SJSA1 (cell line): Measurements from ENCODE around the gene CHURC1. TPM values are rescaled to one million over a fixed set of nuclear protein-coding genes. Genes with fewer than 3 reads are reported as not detected.

Experiments
- DNase-seq, 2 experiments: peaks; one replicate each; pipeline ENCODE4 v3.0.0-alpha.2; 2015 to 2020; ENCODE audit warnings: low spot score in 2 of 2, low read depth in 1 of 2
- H3K27ac ChIP-seq: fragments of 250-450 bp; sonication (Bioruptor Pico); 2 replicates; pipeline ENCODE4 v1.5.1; 2020; ENCODE audit warnings: mild to moderate bottlenecking, moderate library complexity
- H3K27me3 ChIP-seq: fragments of 250-450 bp; sonication (Bioruptor Pico); replicated peaks from 2 replicates; pipeline ENCODE4 v1.5.1; 2020; ENCODE audit warnings: mild to moderate bottlenecking, moderate library complexity
- H3K36me3 ChIP-seq: fragments of 250-450 bp; sonication (Bioruptor Pico); 2 replicates; pipeline ENCODE4 v1.5.1; 2020; ENCODE audit warnings: mild to moderate bottlenecking
- H3K4me1 ChIP-seq: fragments of 250-450 bp; sonication (Bioruptor Pico); replicated peaks from 2 replicates; pipeline ENCODE4 v1.6.1; 2021; ENCODE audit warnings: mild to moderate bottlenecking
- H3K4me3 ChIP-seq: fragments of 250-450 bp; sonication (Bioruptor Pico); 2 replicates; pipeline ENCODE4 v1.5.1; 2020; ENCODE audit warnings: mild to moderate bottlenecking
- H3K9me3 ChIP-seq: fragments of 250-450 bp; sonication (Bioruptor Pico); replicated peaks from 2 replicates; pipeline ENCODE4 v1.5.1; 2020; ENCODE audit warnings: mild to moderate bottlenecking
- total RNA-seq: library from RNA; depleted of rRNA; stranded (reverse); fragments of >200 nt; shearing (Covaris generic); gene quantifications from 2 replicates; pipeline ENCODE4 v1.2.3, GENCODE V29; 2014

The CHURC1 gene
- total RNA-seq, 1 experiment from 2014 or later, result 72.4 TPM

DNA sequence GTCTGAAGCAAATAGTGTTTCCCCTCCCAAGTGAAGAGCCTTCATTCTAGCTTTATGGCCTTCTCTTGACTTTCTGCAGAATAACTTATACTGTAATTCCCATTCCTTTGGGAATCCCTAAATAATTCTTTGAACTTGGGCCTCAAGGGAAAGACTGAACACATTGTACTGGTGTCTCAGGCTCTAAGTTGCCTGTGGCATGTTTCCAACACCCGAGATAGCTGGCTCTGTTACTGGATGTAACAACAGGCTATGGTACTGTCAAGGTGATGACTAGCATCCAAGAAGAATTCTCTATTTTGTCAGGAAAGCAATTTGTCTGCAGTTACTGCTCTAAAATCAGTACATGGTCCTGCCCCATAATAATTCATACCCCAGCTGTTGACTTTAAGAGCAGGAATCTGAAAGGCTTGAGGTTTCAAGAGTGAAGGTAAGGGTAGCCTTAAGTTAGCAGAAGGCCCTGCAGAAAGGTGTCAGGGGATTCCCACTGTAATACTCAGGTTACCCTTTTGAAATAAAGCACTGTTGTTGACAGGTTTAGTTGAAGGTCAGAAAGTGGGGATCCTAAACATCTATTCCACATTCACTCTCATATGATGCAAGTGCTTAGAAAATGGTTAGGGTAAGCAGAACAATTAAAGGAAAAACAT is 23.0 kb downstream of the CHURC1 start:
- DNase-seq, result no peak
- Histone ChIP-seq H3K9me3 (no peaks in the 10 kb centered on the region), H3K27me3 (no peaks in the 10 kb centered on the region), H3K27ac (no peak overlapping the region), H3K4me3 (no peak overlapping the region), H3K36me3 (peaks cover 21% of the 10 kb centered on the region), H3K4me1 (no peaks in the 10 kb centered on the region)

DNA sequence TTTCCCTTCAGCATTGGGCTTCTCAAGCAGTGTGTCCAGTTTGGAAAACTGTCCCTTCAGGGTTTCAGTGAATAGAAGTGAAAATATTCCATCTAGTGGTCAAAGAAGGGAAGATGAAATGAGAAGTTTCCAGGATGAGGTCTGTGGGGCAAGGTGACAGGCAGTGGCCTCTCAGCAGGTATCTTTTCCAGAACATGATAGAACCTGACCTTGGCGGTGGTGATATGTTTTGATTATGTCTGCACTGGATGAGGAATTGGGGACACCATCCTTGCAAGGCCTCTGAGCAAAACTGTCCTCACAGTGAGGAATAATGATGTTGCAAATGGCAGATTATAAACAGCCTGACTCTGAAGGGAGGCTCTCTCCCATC is 23.6 kb downstream of the CHURC1 start:
- H3K4me1 ChIP-seq, result no peaks in the 10 kb centered on the region
- DNase-seq, result no peak

DNA sequence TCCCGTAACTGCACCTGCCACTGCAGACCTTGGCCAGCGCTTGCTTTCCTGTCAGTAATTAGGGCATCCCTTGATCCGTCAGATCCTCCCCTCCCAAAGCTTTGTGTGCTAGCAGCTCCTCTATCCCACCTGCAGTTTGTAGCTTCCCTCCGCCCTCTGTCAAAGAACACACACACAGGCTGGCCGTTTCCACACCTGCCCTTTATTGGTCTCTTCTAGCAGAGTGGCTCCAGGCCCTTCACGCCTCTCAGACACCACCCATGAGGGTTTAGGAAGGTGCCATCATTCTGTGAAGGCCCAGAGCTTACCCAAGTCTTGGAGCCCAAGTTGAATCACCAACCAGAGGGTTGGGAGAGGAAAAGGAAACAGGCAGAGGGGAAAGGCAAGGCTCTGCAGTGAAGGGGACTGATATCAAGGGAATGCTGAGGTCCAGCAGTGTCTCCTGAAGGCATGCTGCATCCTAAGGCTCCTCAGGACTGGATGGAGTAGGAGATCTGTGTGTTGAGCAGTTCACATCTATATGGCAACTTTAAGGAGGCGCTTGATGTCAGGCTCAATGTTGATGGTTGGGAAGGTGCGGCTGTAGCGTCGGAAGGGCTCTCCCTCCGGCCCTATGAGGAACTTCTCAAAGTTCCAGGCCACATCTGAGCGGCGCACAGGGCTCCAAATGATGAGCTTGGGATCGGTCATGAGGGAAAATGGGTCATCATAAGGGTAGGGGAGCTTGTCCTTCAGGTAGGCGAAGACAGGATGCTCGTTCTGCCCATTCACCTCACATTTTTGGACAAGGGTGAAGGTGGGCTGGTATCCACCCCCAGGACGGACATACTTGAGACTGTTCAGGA is 24.9 kb downstream of the CHURC1 start:
- Histone ChIP-seq H3K27me3 (no peaks in the 10 kb centered on the region), H3K27ac (no peak overlapping the region), H3K9me3 (no peaks in the 10 kb centered on the region), H3K36me3 (peaks cover 5% of the 10 kb centered on the region; the same call in 1 of the 2 replicates), H3K4me1 (no peaks in the 10 kb centered on the region), H3K4me3 (no peak overlapping the region)
- DNase-seq, result no peak

More for the DNA sequence above, 23.6 kb downstream of the CHURC1 start:
- no peak overlapping the region for H3K4me3 ChIP-seq
- H3K27ac ChIP-seq, result no peak overlapping the region
- no peaks in the 10 kb centered on the region for H3K9me3 ChIP-seq
- peaks cover 16% of the 10 kb centered on the region for H3K36me3 ChIP-seq
- H3K27me3 ChIP-seq, result no peaks in the 10 kb centered on the region

DNA sequence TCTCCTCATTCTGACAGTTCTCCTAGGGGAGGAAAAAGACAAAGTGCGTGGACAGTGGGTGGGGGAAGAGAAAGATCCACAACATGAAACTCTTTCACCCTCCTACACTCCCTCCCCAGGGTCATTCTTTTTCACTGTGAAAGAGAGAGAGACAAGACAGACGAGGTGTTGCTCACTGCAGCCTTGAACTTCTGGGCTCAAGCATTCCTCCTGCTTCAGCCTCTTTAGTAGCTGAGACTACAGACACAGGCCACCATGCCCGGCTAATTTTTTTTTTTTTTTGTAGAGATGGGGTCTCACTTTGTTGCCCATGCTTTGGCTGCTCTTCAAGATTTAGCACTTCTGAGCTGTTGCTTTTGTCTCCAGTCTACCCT is 25.5 kb downstream of the CHURC1 start:
- Histone ChIP-seq H3K4me3 (no peak overlapping the region), H3K4me1 (no peaks in the 10 kb centered on the region), H3K36me3 (no peaks in the 10 kb centered on the region; the same call in 1 of the 2 replicates), H3K27ac (no peak overlapping the region), H3K9me3 (no peaks in the 10 kb centered on the region), H3K27me3 (no peaks in the 10 kb centered on the region)
- DNase-seq, result no peak

DNA sequence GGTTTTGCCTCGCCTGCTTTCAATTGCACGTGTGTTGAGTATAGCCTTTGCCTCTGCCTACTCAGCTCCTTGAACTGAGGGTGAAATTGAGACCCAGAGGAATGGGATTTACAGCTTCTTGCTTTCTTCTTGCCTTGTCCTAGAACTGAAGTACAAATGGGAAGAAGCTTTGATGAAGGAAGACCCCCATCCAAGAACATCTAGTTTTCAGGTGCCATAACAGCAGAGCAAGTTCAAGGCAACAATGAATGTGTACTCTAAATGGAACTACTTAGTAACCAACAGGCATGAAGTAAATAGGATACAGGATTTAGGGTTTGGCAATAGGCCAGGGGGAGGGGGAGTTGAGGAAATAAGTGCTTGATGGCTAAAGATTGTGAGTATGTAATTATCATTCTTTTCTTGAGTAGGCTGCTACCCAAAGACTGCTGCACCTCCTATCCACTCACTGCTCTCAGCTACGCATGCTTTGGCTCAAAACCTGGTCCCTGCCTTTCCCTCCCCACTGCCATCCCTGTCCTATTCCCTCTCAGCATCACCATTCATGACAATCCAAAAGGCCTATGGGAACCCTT is 26.2 kb downstream of the CHURC1 start:
- no peak overlapping the region for H3K27ac ChIP-seq
- DNase-seq, result no peak
- no peaks in the 10 kb centered on the region; the same call in 1 of the 2 replicates for H3K36me3 ChIP-seq
- no peaks in the 10 kb centered on the region for H3K4me1 ChIP-seq
- no peaks in the 10 kb centered on the region for H3K27me3 ChIP-seq
- no peaks in the 10 kb centered on the region for H3K9me3 ChIP-seq
- H3K4me3 ChIP-seq, result no peak overlapping the region

DNA sequence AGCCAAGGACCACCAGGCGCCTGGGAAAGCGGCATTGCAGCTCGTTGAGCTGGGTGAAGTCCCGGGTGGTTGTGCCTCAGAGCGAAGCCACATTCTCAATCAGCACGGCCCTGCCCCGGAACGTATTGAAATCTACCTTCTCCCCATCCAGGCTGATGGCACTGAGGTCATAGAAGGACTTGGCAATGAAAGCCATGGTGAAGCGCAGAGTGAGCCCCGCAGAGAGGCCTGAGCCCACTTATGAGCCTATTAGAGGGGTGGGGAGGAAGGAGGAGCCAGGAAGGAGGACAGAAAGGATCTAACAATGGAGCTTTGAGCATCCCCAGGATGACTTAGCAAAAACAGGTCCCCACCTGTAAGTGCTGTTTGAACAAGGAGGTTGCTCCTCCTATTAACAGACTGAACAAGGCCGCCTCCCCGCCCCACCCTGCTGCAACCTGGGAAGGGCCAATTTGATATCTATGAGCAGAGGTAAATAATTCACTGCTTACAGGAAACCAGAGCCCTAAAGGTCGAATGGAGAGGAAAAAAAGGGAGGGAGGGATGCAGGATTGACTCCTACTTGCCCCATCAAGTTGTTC is 28.4 kb downstream of the CHURC1 start, which contains the start of gene GPX2:
TSS of gene GPX2 (minus strand) at position 215 of the 581 bp plus-strand sequence. CDS start at position 196, 19 bp downstream.
- no peak within 1 kb of the TSS for H3K4me3 ChIP-seq
- DNase-seq, result no peak

DNA sequence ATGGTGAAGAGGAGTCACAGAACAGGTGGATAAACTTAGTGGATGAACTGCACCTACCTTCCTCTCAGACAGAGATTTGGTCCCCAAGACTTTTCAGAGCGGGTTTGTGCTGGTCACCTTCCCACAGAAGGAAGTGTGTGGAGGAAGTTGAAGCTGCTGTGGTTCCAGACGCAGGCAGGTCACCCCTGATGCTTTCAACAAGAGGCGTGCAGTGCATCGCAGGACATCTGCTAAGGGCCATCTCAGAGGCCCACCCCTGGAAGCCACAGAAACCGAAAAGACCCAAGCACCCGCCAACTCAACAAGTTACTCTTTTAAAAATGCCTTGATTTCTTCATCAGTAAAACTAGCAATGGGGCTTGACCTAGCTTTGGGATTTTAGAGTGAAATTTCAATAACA is 29.3 kb downstream of the CHURC1 start:
- Histone ChIP-seq H3K4me3 (no peak overlapping the region), H3K36me3 (no peaks in the 10 kb centered on the region; the same call in 1 of the 2 replicates), H3K9me3 (no peaks in the 10 kb centered on the region), H3K27ac (no peak overlapping the region), H3K27me3 (no peaks in the 10 kb centered on the region), H3K4me1 (no peaks in the 10 kb centered on the region)
- no peak for DNase-seq

More for the DNA sequence above, 28.4 kb downstream of the CHURC1 start, which contains the start of gene GPX2:
- Histone ChIP-seq H3K36me3 (no peaks in the 10 kb centered on the region; the same call in 1 of the 2 replicates), H3K27ac (no peak within 1 kb of the TSS), H3K4me1 (no peaks in the 10 kb centered on the region), H3K27me3 (no peaks in the 10 kb centered on the region), H3K9me3 (no peaks in the 10 kb centered on the region)

DNA sequence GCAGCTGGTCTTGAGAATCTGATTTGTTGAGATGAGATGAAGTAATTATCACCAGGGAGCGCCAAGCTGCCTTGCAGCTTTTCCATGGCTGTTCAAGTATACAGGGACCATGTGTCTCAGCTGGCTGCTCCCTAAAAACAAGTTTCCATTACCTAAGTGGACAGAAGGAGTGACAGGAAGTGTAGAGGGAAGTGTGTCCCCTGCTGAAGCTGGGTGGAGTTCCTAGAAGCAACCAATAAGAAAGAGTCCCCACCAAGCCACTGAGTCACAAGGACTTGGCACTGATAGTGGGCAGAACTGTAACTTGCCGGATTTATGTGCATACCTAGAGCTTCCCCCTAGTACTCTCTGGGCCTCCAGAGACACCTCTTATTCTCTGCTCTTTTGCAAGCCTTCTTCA is 29.8 kb downstream of the CHURC1 start:
- Histone ChIP-seq H3K27me3 (no peaks in the 10 kb centered on the region), H3K27ac (no peak overlapping the region), H3K36me3 (no peaks in the 10 kb centered on the region; the same call in 1 of the 2 replicates), H3K9me3 (no peaks in the 10 kb centered on the region), H3K4me3 (no peak overlapping the region), H3K4me1 (no peaks in the 10 kb centered on the region)
- DNase-seq, result no peak

DNA sequence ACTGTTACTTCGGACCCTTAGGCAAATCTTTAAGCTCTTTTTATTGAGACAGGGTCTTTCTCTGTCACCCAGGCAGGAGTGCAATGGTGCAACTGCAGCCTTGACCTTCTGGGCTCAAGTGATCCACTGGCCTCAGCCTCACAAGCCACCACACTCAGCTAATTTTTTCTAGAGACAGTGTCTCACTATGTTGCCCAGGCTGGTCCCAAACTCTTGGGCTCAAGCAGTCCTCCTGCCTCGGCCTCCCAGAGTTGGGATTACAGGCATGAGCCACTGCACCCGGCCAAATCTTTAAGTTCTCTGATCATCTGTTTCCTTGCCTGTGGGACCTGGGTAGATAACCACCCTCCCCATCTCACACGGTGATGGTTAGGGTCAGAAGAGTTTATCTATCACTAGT is 30.6 kb downstream of the CHURC1 start:
- no peaks in the 10 kb centered on the region for H3K9me3 ChIP-seq
- DNase-seq, result no peak
- no peaks in the 10 kb centered on the region for H3K27me3 ChIP-seq
- no peaks in the 10 kb centered on the region for H3K4me1 ChIP-seq
- H3K27ac ChIP-seq, result no peak overlapping the region
- H3K4me3 ChIP-seq, result no peak overlapping the region
- no peaks in the 10 kb centered on the region; the same call in 1 of the 2 replicates for H3K36me3 ChIP-seq

DNA sequence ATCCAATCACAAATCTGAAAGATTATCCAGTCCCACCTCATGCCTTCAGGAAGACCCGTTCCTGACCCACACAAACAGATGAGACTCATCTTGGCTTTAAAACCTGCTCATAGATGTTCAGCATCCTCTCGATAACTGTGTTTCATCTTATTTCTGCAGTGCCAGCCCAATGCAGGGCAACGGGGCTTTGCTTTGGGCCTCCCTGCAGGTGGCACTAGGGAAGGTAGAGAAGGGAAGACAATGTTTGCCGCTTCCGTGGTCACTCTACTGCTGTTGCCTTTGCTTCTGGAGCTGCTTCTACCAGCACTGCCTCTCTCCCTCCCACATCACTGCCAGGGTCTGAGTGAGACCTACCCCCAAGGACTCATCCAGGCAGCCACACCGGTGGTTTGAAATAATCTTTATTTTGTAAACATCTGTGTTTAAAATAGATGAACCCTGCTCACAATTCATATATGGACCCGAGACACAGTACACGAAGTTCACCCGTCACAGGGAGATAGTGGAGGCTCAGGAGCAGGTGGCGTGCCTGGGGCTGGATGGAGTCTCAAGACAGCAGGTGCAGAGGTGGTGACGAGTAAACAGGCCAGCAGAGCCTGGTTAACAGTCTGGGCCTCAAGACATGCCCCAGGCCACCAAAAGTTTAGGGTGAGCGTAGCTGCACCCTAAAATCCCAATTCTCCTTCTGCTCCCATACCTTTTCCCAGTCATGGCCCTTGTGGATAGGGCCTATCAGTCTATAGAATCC is 31.4 kb downstream of the CHURC1 start:
- DNase-seq, result no peak
- Histone ChIP-seq H3K4me1 (no peaks in the 10 kb centered on the region), H3K9me3 (no peaks in the 10 kb centered on the region), H3K27me3 (no peaks in the 10 kb centered on the region), H3K4me3 (no peak overlapping the region), H3K36me3 (no peaks in the 10 kb centered on the region; the same call in 1 of the 2 replicates), H3K27ac (no peak overlapping the region)

DNA sequence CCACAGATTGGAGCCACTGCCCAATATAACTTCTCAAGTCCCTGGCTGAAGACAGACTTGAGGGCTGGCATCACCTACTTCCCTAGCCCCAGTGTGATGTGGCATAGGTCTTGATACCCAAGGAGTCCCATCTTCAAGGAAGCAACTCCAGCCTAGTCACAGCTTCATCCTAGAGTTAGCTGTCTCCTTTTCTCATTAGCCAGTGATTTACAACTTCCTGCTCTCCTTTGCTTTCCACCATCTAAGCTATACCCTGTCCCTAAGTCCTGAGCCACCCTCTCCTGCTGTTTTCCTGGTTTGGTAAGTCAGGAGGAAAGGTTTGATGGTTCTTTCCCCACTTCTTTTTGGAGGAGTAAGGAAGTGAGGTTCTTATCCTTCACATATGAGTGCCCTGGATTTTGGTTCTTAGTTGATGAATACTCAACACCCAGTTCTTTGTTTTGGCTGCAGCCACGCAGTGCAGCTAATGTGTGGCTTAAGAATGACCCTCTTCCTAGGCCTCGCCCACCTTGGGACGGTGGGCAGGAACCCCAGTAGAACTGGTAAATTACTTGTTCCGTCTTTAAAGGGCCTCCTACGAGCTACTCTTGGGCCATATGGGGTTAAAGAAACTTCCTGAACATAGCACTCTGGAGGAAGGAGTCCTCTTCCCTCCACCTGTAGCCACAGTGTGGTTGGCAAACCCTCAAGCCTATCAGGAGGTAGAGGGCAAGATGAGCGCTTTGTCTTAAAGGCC is 32.2 kb downstream of the CHURC1 start:
- no peak overlapping the region for H3K27ac ChIP-seq
- H3K4me3 ChIP-seq, result no peak overlapping the region
- no peaks in the 10 kb centered on the region; the same call in 1 of the 2 replicates for H3K36me3 ChIP-seq
- H3K4me1 ChIP-seq, result no peaks in the 10 kb centered on the region
- no peak for DNase-seq
- H3K9me3 ChIP-seq, result no peaks in the 10 kb centered on the region
- H3K27me3 ChIP-seq, result no peaks in the 10 kb centered on the region

DNA sequence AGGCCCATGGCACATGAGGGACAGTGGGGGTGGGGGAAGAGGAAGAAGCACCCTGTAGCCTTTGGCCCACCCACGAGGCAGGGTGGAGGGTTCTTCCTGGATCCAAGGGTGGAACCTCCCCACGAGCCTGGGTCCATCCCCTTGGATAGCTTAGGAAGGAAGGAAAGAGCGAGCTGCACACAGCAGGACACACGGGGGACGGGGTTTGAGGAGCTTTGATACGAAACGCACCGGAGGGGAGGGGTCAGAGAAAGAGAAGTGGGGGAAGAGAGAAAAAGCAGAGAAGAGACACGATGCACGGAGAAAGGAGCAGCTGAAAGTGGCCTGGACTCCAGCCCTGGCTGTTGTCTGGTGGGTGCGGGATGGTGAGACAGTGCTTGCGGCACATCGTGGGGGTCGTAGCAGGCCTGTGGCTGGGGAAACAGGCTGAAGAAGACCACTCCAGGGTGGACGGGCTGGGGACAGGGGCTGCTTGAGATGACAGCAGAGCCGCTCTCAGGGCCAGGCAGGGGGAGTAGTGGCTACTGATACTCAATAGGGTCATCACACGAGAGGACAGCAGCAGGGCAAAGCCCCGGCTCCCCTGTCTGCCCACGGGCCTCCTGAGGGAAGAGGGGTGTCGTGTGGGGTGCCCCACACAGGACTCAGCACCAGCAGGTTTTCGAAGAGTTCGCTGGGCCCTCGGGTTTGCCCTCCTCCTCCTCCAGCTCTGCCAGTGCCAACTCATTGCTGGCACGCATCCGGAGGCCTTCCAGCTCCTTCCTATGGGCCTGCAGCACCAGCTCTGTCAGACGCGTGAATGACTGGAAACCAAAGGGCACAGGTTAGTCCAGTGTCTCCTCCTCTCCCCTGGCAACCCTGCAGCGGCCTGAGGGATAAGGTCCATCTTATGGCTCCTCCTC is 33.7 kb downstream of the CHURC1 start:
- Histone ChIP-seq H3K27me3 (no peaks in the 10 kb centered on the region), H3K9me3 (no peaks in the 10 kb centered on the region), H3K27ac (no peak overlapping the region), H3K4me1 (no peaks in the 10 kb centered on the region), H3K4me3 (no peak overlapping the region), H3K36me3 (no peaks in the 10 kb centered on the region; the same call in 1 of the 2 replicates)
- DNase-seq, result no peak
